HFF-Myc (cell line): ENCODE data around the gene DAD1.

Source experiments
- DNase-seq: peaks from one replicate; pipeline ENCODE4 v3.0.0-alpha.2; 2011; ENCODE audit warnings: low read depth; ENCODE audit errors: extremely low read depth
- H3K4me3 ChIP-seq: replicated peaks from 2 replicates; pipeline ENCODE4 v1.5.1; 2011; ENCODE audit warnings: low read depth, mild to moderate bottlenecking, control low read depth, low read length
- CTCF ChIP-seq: IDR thresholded peaks from 2 replicates; pipeline ENCODE4 v1.5.1; 2012; ENCODE audit warnings: mild to moderate bottlenecking, low read depth, low read length, control low read depth; ENCODE audit errors: missing control alignments

DAD1 gene

GRCh38 chr14:22580625-22581024, 8.4 kb downstream of the DAD1 start:
- no peak for DNase-seq
- TF ChIP-seq CTCF = no peak
- no peak overlapping the region for H3K4me3 ChIP-seq

GRCh38 chr14:22579881-22580280, 9.1 kb downstream of the DAD1 start:
- no peak overlapping the region for H3K4me3 ChIP-seq
- no peak for DNase-seq
- TF ChIP-seq CTCF = no peak

- no peak overlapping the region for H3K4me3 ChIP-seq
- no peak for TF ChIP-seq CTCF
- no peak for DNase-seq
Observed at GRCh38 chr14:22579236-22579635, 9.8 kb downstream of the DAD1 start.

GRCh38 chr14:22577334-22577908, 11.6 kb downstream of the DAD1 start:
- no peak overlapping the region for H3K4me3 ChIP-seq
- no peak for TF ChIP-seq CTCF
- no peak for DNase-seq

- H3K4me3 ChIP-seq = no peak overlapping the region
- no peak for TF ChIP-seq CTCF
- no peak for DNase-seq
Observed at GRCh38 chr14:22573804-22574203, 15.2 kb downstream of the DAD1 start.

GRCh38 chr14:22572562-22573058, 16.4 kb downstream of the DAD1 start:
- no peak overlapping the region for H3K4me3 ChIP-seq
- no peak for DNase-seq
- TF ChIP-seq CTCF = no peak
